ENCODE results near the gene GABRG3. TPM values are rescaled to one million over a fixed set of nuclear protein-coding genes. Genes with fewer than 3 reads are reported as not detected.

Gene GABRG3
- total and polyA plus RNA-seq, 2 of the 4 experiments (the other 2 are of a cell fraction): not detected

DNA sequence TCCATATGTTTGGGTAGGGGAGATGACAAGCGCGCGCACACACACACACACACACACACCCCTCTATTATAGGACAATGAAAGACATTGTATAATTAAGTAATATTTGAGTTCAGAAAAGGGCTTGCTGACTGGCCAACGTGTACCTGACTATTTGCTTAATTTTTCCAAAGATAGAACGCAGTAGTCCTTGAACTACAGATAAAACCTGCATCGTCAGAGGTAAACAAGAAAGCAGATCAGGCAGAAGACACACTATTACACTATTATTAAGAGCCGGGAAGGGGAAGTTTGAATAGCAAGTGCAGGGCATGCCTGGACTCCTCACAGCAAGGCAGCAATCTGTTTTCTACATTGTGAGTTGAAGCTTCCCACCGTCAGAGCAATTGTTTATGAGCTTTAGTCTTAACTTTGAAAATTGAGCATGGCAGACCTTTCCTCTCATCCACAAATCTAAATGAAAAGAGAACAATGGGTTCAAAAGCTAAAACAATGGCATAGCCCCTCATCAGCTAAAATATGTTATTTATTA, 427.7 kb downstream of the GABRG3 start:
- H3K79me1 ChIP-seq (ENCODE audit: low read depth in 1 of 2, low read length in 2 of 2): no peaks in the 10 kb centered on the region
- H2BK15ac ChIP-seq (ENCODE audit: low read depth, low read length): no peak overlapping the region
- dilution Hi-C loops (cut with HindIII; ENCODE audit: low sequenced_read_pairs, unreplicated experiment) (no loop called here), in situ Hi-C loops (cut with MboI; ENCODE audit: low sequenced_read_pairs) (no loop called here), intact Hi-C loops (cut with micrococcal nuclease) (no loop called here)
- no peak for DNase-seq
- H3K56ac ChIP-seq (ENCODE audit: extremely low read depth, insufficient read depth, low read length): no peak overlapping the region
- no peak overlapping the region for H4K91ac ChIP-seq (ENCODE audit: insufficient read depth, low read depth, low read length)
- H4K8ac ChIP-seq (ENCODE audit: low read depth in 2 of 2, low read length in 2 of 2): no peak overlapping the region
- POLR2A ChIA-PET (ENCODE audit: unreplicated experiment): no interaction called here
- H2BK120ac ChIP-seq (ENCODE audit: low read depth, low read length): no peak overlapping the region
- CTCF ChIA-PET: no interaction called here
- no peaks in the 10 kb centered on the region for H3K4me1 ChIP-seq (ENCODE audit: control insufficient read depth, insufficient read depth, low read length)
- H2BK20ac ChIP-seq (ENCODE audit: low read depth, low read length): no peak overlapping the region
- no peaks in the 10 kb centered on the region for H3K36me3 ChIP-seq (ENCODE audit: control insufficient read depth, insufficient read depth, low read length)
- 0 out of 2 replicates have a peak, but pooled peaks cover 2% of the 10 kb centered on the region for H3K9me3 ChIP-seq (ENCODE audit: control insufficient read depth, insufficient read depth, low read length)
- H3K27me3 ChIP-seq (ENCODE audit: control insufficient read depth, insufficient read depth, low read length): no peaks in the 10 kb centered on the region
- H2AK5ac ChIP-seq (ENCODE audit: low read depth, low read length): no peak overlapping the region
- no peak overlapping the region for H3K27ac ChIP-seq (ENCODE audit: insufficient read depth, low read length)
- WGBS, 2 experiments (ENCODE audit: extremely low coverage in 2 of 2, insufficient read length in 1 of 2): no CpG with 5 or more reads among the region's 8 CpGs
- H4K20me1 ChIP-seq (ENCODE audit: insufficient read depth, low read length): no peaks in the 10 kb centered on the region
- no peak overlapping the region for H3K14ac ChIP-seq (replicated peaks; ENCODE audit: low read depth, low read length)
- H3K4me2 ChIP-seq (ENCODE audit: low read depth, low read length): no peak overlapping the region
- H3K4ac ChIP-seq (ENCODE audit: low read depth, low read length): no peak overlapping the region
- H3K18ac ChIP-seq (ENCODE audit: low read depth, low read length): no peak overlapping the region
- no peak for ATAC-seq (ENCODE audit: low read depth)
- H3K23ac ChIP-seq (ENCODE audit: low read depth, low read length): no peak overlapping the region
- H2BK5ac ChIP-seq (ENCODE audit: low read depth, low read length, poor library complexity, severe bottlenecking): no peak overlapping the region
- H3K4me3 ChIP-seq (ENCODE audit: insufficient read depth, low read depth, low read length): no peak overlapping the region
- H2AFZ ChIP-seq (replicated peaks; ENCODE audit: low read length, poor library complexity): no peak overlapping the region
- no peak overlapping the region for H4K5ac ChIP-seq (ENCODE audit: low read depth, low read length)
- H3K9ac ChIP-seq (ENCODE audit: low read depth, low read length): no peak overlapping the region
- no peak for TF ChIP-seq BHLHE40 (IDR thresholded peaks at IDR 0.05; ENCODE audit: low read depth, low read length)
- no peak for TF ChIP-seq CHD1 (IDR thresholded peaks at IDR 0.05; ENCODE audit: low read depth, low read length)
- no peak for TF ChIP-seq MXI1 (IDR thresholded peaks at IDR 0.05; ENCODE audit: borderline replicate concordance, low read depth, low read length)
- no peak for TF ChIP-seq POLR2A (IDR thresholded peaks at IDR 0.05; ENCODE audit: low read depth, low read length)
- TF ChIP-seq MAZ (IDR thresholded peaks at IDR 0.05; ENCODE audit: borderline replicate concordance, low read depth, low read length): no peak
- TF ChIP-seq, protein P1, sequence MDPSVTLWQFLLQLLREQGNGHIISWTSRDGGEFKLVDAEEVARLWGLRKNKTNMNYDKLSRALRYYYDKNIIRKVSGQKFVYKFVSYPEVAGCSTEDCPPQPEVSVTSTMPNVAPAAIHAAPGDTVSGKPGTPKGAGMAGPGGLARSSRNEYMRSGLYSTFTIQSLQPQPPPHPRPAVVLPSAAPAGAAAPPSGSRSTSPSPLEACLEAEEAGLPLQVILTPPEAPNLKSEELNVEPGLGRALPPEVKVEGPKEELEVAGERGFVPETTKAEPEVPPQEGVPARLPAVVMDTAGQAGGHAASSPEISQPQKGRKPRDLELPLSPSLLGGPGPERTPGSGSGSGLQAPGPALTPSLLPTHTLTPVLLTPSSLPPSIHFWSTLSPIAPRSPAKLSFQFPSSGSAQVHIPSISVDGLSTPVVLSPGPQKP (IDR thresholded peaks at IDR 0.05; ENCODE audit: borderline replicate concordance, low read depth, low read length): no peak
- TF ChIP-seq MAFK (IDR thresholded peaks at IDR 0.05; ENCODE audit: low read depth, low read length): no peak
- no peak for TF ChIP-seq CEBPB (IDR thresholded peaks at IDR 0.05; ENCODE audit: low read depth, low read length)
- TF ChIP-seq FOS (IDR thresholded peaks at IDR 0.05; ENCODE audit: low read depth, low read length): no peak
- no peak for TF ChIP-seq SMC3 (IDR thresholded peaks at IDR 0.05; ENCODE audit: low read depth, low read length)
- TF ChIP-seq NFE2L2 (IDR thresholded peaks at IDR 0.05; ENCODE audit: low read depth, low read length): no peak
- TF ChIP-seq RFX5 (IDR thresholded peaks at IDR 0.05; ENCODE audit: low read depth, low read length): no peak
- no TSS peak for BruUV-seq (replicated peaks)
- H2AK9ac ChIP-seq (replicated peaks; ENCODE audit: low read depth, low read length, poor library complexity): no peak overlapping the region
- H3K9me1 ChIP-seq (ENCODE audit: insufficient read depth, low read length): no peaks in the 10 kb centered on the region

Measured in IMR-90 (cell line).